Measurements from ENCODE around the gene POLL.

Gene POLL

DNA sequence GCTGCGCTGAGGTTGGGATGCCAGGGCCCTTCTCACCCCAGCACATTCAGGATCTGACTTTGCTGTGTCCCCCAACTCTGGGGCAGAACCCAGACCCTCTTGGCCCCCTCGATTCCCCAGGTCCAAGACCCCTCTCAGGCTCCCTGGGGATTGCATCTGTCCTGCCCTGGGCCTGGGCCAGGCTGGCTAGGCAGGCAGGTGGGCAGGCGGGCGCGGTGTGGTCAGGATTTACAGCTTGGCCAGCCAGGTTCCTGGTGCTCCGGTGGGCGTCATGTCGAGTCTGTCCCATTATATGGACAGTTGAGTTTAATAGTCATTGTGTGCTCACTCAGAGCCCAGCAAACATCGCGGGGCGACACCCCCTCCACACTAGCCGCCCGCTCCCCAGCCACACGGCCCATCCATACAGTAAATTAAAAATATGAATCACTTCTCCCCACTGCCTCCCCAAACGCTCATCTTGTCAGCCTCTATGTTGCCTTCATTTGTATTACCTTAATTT is 23.5 kb downstream of the POLL start:
- intact Hi-C loops (cut with DNase I), result loop anchor here (10.0 kb wide), 1 partner anchor 70 kb away; no protein-coding TSS in a partner anchor
- DNase-seq, result peak in 3 of 10 donors; percentile 4 to 84 (median 77)

DNA sequence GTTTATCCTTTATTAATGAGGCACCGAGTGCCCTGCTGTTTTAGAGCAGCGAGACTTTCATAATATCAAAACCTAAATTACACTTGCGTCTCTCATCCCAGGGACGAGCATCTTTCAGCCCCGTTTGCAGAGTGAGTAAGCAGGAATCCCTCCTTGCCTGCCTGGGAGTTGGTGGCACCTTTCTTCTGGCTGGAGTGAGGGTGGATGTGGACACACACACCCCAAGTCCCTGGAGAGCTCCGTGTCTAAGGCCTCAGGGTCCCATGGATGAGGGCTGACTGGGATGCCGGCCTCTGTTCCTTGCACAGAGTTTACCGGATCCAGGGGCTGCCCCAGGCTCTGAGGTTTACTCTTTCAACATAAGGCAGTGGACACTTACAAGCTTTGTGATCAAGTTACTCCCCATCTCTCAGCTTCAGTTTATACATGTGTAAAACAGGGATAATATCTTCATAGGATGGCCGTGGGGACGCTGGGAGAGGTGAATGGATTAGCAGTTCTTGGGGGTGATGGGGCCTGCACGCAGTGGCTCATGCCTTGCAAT is 24.5 kb downstream of the POLL start:
- peak in 2 of 10 donors; percentile 3 to 12 for DNase-seq
- intact Hi-C loops (cut with DNase I), result loop anchor here (10.0 kb wide), 1 partner anchor 69 kb away; no protein-coding TSS in a partner anchor

DNA sequence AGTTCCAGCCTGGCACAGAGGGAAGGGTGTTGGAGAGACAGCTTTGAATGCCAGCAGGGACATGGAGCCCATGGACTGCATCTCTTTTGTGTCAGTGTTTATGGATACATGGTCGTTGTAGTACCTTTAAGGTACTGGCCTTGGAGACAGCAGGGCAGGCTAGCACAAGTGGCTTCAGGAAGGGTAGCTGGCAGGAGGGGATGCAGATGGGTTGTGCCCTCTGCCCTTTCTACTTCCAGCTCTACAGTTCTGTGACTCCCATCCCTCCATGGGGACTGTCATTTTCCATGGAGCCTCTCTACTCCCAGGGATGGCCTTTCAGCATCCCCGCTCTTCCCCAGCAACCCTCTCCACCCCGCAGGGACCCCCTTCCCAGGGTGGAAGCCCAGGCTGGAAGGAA is 25.1 kb downstream of the POLL start:
- intact Hi-C loops (cut with DNase I), result loop anchor here (10.0 kb wide), 1 partner anchor 68 kb away; no protein-coding TSS in a partner anchor
- no peak for DNase-seq

DNA sequence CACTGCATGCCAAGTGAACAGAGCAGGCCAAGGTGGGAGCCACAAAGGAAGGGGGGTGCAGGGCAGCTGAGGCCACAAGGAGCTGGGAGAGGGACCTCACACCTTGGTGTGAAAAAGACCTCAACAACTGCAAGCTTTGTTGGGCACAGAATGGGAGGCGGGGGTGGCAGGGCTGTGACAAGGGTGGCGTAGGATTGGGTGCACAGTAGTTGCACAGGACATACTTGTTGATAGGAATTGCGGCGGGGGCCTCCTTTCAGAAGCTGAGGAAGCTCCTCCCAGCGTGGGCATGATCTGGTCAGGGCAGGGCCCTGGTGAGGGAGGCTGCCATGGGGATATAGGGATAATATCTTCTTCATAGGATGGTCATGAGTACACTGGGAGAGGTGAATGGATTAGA is 25.8 kb downstream of the POLL start:
- intact Hi-C loops (cut with DNase I), result loop anchor here (10.0 kb wide), 1 partner anchor 67 kb away; no protein-coding TSS in a partner anchor
- DNase-seq, result no peak

DNA sequence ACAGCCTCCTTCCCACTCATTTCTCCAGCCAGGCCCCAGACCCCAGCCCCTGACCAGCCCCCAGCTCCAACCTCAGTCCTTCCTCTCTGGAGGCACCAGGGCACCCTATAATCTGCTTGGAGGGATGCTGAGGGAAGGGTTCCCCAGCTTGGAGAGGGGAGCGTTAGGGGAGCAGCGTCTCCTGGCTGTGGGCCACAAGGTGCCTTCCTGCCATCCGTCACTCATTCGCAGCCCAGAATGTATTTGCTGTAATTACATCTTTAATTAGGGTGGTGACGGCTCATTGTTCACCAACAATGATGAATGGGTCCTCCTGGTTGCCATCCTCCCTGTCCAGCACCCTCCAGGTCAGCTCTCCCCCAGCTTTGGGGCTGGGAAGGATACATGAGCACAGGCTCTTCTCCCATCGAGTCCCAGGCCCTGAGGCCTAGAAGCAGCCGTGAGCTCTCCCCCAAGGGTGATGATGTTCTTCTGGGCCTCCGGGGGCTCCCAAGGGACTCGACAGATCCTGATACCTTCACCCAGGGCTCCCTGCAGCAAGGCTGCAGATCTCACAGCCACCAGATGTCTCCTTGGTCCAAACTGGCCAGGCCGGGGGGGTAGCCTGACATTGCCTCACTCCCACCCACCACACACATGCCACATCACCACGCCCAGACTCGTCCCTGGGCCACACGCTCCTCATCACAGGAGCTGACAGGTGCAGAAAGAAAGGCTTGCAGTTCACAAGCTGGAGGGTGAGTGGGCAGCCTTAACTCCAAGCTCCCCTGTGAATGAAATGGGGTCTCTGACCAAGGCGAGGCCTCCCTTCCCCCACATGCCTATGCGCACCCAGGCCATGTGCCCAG is 26.8 kb downstream of the POLL start:
- intact Hi-C loops (cut with DNase I), result loop anchor here (10.0 kb wide), 1 partner anchor 66 kb away; no protein-coding TSS in a partner anchor
- DNase-seq, result no peak

DNA sequence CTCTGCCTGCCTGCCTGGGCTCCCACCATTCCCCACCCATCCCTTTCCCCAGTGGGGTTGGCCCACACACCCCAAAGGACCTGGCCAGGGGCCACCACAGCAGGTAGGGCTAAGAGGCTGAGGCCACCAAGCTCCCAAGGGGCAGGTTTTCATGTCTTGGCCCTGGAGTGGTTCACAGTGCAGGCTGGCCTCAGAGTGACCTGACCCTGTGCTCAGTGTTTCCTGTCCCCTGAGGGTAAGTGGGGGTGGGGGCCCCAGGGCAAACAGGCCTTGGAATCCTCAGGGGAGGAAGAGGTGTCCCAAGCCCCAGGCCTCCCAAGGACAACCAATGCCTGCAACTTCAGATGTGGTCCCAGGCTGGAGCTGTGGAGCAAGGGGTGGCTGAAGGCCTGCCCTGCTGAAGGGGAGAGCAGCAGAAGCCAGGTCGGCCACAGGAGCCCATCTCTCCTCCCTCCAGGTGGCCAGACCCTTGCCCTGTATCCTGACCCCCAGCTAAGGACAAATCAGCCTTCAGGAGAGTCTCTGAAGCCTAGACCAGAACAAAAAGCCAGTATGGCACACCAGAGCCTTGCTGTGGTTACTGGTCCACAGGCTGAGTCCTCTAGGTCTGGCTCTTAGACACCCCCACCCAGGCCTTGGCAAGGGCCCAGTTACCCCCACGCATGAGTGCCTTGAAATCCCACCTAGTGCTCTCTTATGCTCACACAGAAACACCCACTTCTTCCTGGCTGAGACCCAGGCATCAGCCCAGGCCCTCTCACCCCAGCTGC is 27.6 kb downstream of the POLL start:
- intact Hi-C loops (cut with DNase I), result loop anchor here (10.0 kb wide), 1 partner anchor 66 kb away; no protein-coding TSS in a partner anchor
- peak in 2 of 10 donors; percentile 56 to 61 for DNase-seq

DNA sequence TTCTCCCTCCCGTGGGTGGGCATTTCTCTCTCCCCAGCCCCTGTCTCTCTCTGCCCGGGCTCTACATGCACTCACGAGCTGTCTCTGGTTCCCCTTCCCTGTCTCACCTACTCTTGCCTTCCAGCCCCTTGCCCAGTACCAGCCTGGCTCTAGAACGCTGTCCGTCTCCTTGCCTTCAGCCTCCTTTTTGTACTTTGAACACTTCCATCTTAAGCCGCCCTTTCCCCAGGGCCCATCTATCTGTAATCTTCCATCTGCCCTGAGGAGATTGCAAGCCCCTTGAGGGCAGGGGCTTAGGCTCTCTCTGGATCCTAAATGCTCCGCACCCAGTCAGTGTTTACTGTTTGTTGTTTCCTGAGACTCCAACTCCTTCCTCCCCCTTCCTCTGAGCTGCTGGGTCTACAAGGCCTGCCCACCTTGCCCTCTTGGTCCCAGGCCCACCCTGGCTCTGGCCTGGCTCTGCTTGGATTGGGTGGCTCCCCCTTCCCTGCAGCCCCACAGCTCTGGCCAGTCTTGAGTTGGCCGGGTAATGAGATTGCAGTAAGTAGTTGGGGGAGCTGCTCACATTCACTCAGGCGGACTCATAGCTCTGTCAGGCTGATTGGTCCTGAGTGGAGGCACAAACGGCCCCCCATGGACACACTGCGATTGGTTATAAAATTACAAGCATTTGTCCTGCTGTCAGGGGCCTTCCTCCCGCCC is 28.3 kb downstream of the POLL start:
- peak in 1 of 10 donors; percentile 71 for DNase-seq
- intact Hi-C loops (cut with DNase I), result loop anchor here (10.0 kb wide), 1 partner anchor 65 kb away; no protein-coding TSS in a partner anchor

DNA sequence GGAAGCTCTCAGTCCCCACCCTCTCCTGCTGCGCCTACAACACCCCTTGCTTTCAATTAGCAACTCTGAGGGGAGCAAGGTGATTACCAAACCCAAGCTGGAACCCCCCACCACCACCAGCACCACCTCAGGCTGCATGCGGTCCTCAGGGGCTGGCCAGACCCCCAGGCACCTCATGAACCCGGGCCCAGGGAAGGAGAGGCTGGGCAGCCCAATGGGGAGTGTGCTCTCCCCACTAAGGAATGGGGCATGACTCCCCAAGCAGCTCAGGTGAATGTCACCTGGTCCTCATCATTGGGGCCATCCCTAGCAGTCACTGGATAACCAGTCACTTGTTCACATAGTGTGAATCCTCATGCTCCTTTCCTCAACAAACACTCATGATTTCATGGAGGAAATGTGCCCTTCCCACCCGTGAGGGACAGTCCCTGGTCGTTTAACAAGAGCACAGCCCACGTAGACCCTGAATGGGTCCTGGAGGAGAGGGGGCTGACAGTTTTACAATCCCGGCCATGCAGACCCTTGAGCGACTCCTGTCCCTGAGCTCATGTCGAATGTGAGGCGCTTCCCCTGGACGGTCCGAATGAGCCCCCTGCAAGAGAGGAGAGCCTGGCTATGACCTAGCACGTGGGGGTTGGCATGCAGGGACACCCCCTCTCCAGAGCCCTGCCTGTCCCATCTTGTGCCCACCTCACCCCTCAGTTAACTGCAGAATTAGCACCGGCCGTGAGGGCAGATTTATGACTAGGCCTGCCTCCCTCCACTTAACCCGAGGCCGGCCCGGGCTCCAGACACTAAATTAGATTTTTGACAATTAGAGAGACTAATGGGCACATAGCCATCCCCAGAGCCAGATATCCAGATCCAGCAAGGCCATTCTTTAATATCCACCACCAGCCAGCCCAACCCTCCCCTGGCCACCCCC is 29.1 kb downstream of the POLL start:
- intact Hi-C loops (cut with DNase I), result no loop called here
- DNase-seq, result no peak

DNA sequence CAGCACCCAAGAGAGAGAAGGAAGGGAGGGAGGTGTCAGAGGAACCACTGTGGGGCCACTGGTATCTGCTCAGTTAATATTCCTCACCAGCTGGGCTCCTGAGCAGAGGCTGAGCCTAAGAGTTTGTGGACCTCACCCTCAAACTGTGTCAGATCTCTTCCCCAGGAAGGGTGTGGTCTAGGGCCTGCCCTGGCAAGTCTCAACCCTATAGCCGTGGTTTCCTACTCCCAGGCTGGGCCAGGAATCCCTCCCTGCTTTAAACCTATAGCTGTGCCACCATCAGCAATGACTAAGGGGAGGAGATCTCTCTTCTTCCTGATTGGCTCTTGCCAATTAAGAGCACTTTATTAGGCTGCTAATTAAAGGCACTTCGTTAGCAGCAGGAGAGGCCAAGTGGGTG is 29.9 kb downstream of the POLL start:
- DNase-seq, result no peak
- intact Hi-C loops (cut with DNase I), result no loop called here

DNA sequence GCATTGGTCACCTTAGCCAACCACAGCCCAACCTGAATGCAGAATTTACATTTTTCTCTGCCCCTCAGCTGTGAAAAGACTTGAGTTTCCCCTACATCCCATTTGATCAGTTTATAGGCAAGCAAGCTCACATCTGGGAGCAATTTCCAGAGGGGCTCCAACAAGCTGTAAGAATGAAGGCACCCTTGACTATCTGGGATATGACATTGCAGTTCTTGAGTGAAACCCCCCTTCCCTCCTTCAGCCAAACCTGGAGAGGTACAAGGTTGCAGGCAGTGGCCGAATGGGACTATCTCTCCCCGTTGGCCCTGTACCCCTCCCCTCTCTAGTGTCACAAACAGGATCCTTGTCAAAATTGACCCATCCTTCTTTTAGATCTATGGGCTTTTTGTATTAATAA is 30.5 kb downstream of the POLL start:
- no peak for DNase-seq
- intact Hi-C loops (cut with DNase I), result no loop called here

DNA sequence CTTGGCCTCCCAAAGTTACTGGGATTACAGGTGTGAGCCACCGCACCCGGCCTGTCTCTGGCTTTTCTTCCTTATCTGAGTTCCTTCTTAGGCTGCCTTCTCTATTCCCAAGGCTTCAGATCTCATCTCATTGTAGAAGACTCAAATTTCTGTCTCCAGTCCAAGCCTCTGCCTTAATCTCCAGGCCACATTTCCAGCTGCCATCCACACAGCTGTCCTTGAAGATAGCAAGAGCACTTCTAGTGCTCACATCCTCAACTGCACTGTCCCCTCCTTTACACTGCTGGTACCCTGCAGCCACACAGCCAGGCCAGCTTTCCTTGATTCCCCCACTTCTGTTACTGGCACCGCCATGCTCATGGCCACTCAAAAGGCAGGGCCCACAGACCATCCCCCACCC is 35.6 kb downstream of the POLL start:
- intact Hi-C loops (cut with DNase I), result no loop called here
- DNase-seq, result no peak

DNA sequence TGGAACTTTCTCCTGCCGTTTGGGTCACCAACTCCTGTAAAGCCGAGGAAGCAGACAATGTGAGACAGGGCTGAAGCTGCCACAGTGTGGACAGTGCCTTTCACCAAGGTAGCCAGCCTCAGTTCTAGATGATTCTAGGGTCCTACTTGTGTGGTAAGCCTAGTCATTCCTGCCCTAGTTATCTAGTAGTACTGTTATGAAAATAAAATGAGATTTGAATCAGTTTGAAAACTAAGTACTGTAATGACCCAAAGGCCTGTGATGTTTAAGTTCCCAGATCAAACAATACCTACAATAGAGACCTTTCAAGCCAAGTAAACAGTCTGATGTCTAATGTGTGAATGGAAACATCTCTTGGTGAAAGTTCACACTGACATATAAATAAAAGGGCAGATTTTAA is 37.1 kb downstream of the POLL start:
- intact Hi-C loops (cut with DNase I), result no loop called here
- no peak for DNase-seq

DNA sequence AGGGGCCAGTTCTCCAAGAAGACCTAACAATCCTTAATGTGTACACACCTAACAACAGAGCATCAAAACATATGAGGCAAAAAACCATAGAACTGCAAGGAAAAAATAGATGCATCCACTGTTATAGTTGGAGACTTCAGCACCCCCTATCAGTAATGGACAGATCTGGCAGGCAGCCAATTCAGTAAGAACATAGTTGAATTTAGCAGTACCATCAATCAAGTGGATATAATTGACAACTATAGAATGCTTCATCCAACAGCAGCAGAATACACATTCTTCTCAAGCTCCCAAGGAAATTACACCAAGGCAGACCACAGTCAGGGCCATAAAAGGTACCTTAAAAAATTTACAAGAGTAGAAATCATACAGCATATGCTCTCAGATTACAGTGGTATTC is 42.2 kb downstream of the POLL start:
- intact Hi-C loops (cut with DNase I), result no loop called here
- no peak for DNase-seq

DNA sequence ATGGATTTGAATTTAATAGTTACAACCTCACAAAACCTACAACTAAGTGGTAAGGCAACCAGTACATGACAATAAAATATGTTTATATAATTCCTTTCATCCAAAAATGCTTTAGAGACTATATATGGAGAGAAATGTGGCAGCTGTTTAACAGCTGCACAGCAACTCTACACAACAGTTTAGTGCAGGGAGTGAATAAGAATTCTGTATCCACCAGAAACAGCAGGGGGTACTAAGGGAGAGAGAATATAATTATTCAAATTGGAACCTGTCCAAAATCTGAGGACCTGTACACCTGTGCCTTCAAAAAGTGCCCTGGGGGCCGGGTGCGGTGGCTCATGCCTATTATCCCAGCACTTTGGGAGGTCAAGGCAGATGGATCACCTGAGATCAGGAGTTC is 49.6 kb downstream of the POLL start:
- DNase-seq, result no peak
- intact Hi-C loops (cut with DNase I), result no loop called here

DNA sequence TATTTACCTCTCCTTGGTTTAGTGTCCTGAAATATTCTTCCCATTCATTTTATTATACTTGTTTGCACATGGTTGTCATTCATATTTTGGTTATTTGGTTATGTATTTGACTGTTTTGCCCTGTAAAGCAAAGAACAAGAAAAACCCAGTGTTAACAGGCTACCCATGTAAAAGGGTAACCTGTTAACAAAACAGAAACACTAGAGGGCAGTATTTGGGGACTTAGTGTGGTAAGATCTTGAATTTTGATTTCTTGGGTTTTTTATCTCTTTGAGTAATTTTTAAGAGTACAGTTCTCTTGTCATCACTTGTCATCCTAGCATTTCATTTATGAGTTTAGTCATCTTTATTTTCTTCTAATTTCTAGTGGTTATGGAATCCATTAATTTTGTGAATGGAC is 51.3 kb downstream of the POLL start:
- no peak for DNase-seq

DNA sequence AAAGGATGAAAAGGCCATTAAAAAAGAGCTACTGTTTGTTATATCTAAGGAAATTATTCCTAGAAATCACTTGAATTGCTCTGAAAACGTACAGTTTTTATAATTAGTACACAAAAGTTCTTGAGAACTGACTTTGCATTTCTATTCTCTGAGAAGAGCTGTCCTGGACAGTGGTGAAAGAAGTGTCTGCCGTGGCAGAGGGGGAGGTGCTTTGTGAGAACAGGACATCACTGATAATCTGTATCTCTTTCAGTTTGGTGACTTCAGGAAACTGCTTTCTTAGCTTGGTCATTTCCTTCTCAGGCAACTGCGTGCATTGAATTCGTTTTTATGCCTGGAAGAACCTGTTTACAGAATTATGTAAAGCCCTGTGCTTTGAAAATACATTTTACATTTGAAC is 52.1 kb downstream of the POLL start:
- intact Hi-C loops (cut with DNase I), result no loop called here
- no peak for DNase-seq

More for the DNA sequence above, 51.3 kb downstream of the POLL start:
- intact Hi-C loops (cut with DNase I), result no loop called here

DNA sequence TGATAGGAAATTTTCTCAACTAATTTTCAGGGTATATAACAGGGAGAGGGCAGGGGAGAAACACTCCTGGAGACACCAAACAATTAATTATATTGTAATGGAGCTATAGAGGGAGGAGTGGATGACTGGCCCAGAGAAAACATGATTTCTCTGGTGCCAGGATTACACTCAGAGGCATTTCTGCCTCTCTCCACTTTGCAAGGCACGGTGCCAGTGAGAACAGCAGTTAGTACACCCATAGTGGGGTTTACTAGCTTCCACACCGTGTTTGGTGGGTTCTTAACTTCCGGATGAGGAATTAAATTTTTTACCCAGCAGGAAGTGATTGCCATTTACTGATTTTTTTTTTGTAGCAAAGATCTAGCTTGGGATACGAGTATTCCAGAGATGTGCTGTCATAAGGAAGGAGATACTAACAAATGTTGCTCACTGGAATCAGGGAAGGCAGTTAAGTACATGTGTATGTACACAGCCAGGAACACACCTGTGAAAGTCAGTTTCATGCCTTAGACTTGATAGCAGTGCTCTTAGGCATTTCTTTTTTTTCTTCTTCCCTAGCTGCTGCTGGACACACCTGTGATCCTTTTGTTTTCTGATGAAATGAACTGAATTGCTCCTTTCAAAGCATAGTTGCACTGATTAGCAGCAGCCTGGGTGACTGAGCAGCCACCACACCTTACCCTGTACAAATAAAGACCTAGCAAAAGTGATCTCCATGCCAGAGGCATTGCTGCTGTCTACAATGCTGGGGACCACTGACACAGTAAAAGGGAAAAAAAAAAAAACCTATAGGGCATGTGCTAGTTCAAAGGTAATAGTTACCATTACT is 58.1 kb downstream of the POLL start:
- DNase-seq, result peak in 1 of 10 donors; percentile 22

DNA sequence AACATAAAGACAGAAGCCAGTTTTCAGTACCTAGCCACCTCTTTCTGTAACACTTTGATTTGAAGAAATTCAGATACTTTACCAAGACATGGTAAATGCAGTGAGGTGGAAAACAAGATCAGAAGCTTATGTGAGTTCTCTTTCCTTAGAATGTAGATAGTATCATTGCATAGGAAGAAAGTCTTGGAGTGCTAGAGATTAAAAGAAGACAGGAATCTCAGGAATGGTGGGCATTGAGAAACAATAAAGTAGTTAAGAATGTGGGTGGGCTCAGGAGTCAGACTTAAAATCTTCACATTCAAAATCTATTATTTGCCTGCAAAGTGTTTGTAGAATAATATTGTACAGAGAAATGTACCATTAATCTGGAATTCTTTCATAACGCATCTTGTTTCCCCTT is 58.9 kb downstream of the POLL start:
- intact Hi-C loops (cut with DNase I), result no loop called here
- no peak for DNase-seq

More for the DNA sequence above, 58.1 kb downstream of the POLL start:
- intact Hi-C loops (cut with DNase I), result no loop called here
